Thyroid gland (tissue), 4 donors: ENCODE measurements around the gene RANBP10. TPM values are rescaled to one million over a fixed set of nuclear protein-coding genes. Genes with fewer than 3 reads are reported as not detected.

ENCODE experiments used
- DNase-seq, 2 donors: peaks; one replicate each; pipeline ENCODE4 v3.0.0-alpha.2; 2019
- H3K27ac ChIP-seq, 3 donors: fragments of 200-600 bp; sonication (generic); 1 replicate in 2 of 3; 2 replicates in 1 of 3; pipeline ENCODE4 v1.5.1; 2016 to 2019; ENCODE audit warnings: mild to moderate bottlenecking in 1 of 3, moderate library complexity in 1 of 3
- H3K27me3 ChIP-seq: fragments of 200-600 bp; sonication (generic); one replicate; pipeline ENCODE4 v1.5.1; 2019
- H3K36me3 ChIP-seq, 2 donors: fragments of 200-600 bp; sonication (generic); one replicate each; pipeline ENCODE4 v1.5.1; 2016 to 2019
- H3K4me1 ChIP-seq, 2 donors: fragments of 200-600 bp; sonication (generic); one replicate each; pipeline ENCODE4 v1.5.1; 2017 to 2019
- H3K4me3 ChIP-seq, 3 donors: fragments of 200-600 bp; sonication (generic); replicated peaks in 1 of 3; 1 replicate in 2 of 3; 2 replicates in 1 of 3; pipeline ENCODE4 v1.5.1; 2016; ENCODE audit warnings: mild to moderate bottlenecking in 1 of 3
- H3K9me3 ChIP-seq: fragments of 200-600 bp; sonication (generic); one replicate; pipeline ENCODE4 v1.5.1; 2017
- CTCF ChIP-seq, 6 experiments: fragments of 200-600 bp in 3 of 6; fragments of 450-650 bp in 3 of 6; sonication (generic) in 3 of 6; IDR thresholded peaks; one replicate each; pipeline ENCODE4 v1.5.1; 2016 to 2019; ENCODE audit warnings: antibody characterized with exemption in 6 of 6, mild to moderate bottlenecking in 2 of 6, inconsistent platforms in 1 of 6, moderate library complexity in 1 of 6
- POLR2A ChIP-seq, 2 donors: fragments of 450-650 bp; IDR thresholded peaks; one replicate each; pipeline ENCODE4 v1.6.1; 2017; ENCODE audit warnings: antibody characterized with exemption in 2 of 2, mild to moderate bottlenecking in 2 of 2, moderate library complexity in 1 of 2
- WGBS, 2 donors: methylation state at CpG; one replicate each; pipeline ENCODE4 v1.1.5; 2017; 5-methylcytosine and 5-hydroxymethylcytosine counted together
- intact Hi-C: fragments of 100-400 bp; cut with DNase I; formaldehyde crosslinking; loops from one replicate; pipeline ENCODE4 v1.15.1; 2023
- total RNA-seq, 4 donors: library from RNA; depleted of rRNA; stranded (reverse); fragments of >200 nt; gene quantifications; one replicate each; pipeline ENCODE4 v1.2.3, GENCODE V29; 2016

Gene RANBP10
- total RNA-seq, 4 donors from 2014 or later = 9.2 to 13.0 (median 11.0) TPM

- H3K27me3 ChIP-seq = no peaks in the 10 kb centered on the region
- no peaks in the 10 kb centered on the region for H3K9me3 ChIP-seq
- TF ChIP-seq CTCF (IDR thresholded peaks at IDR 0.05) = no peak
- TF ChIP-seq POLR2A (IDR thresholded peaks at IDR 0.05) = no peak
- WGBS, 2 donors = 97 to 98% methylated on average over 7 of the region's 7 CpGs
- H3K36me3 ChIP-seq = no peaks in the 10 kb centered on the region
- H3K4me1 ChIP-seq = peaks cover 0 to 8% of the 10 kb centered on the region in 2 donors
- intact Hi-C loops = no loop called here
- DNase-seq = no peak
- H3K27ac ChIP-seq = no peak overlapping the region
- H3K4me3 ChIP-seq = no peak overlapping the region
Measured at GRCh38 chr16:67764158-67764667, 42.1 kb downstream of the RANBP10 start.

GRCh38 chr16:67763066-67763465, 43.3 kb downstream of the RANBP10 start:
- H3K4me1 ChIP-seq = peaks cover 0 to 16% of the 10 kb centered on the region in 2 donors
- no peaks in the 10 kb centered on the region for H3K27me3 ChIP-seq
- TF ChIP-seq CTCF (IDR thresholded peaks at IDR 0.05) (no peak), POLR2A (IDR thresholded peaks at IDR 0.05) (no peak)
- H3K27ac ChIP-seq = no peak overlapping the region
- no peaks in the 10 kb centered on the region for H3K36me3 ChIP-seq
- 89 to 97% methylated on average over 5 of the region's 5 CpGs for WGBS, 2 donors
- DNase-seq = no peak
- intact Hi-C loops = no loop called here
- no peak overlapping the region for H3K4me3 ChIP-seq
- H3K9me3 ChIP-seq = no peaks in the 10 kb centered on the region

- Histone ChIP-seq H3K4me3 (no peak overlapping the region), H3K4me1 (peaks cover 0 to 16% of the 10 kb centered on the region in 2 donors), H3K27ac (no peak overlapping the region), H3K27me3 (no peaks in the 10 kb centered on the region), H3K9me3 (no peaks in the 10 kb centered on the region), H3K36me3 (no peaks in the 10 kb centered on the region)
- DNase-seq = no peak
- no peak for TF ChIP-seq CTCF (IDR thresholded peaks at IDR 0.05)
- TF ChIP-seq POLR2A (IDR thresholded peaks at IDR 0.05) = no peak
- intact Hi-C loops = no loop called here
- WGBS, 2 donors = 96 to 98% methylated on average over 2 of the region's 2 CpGs
Measured at GRCh38 chr16:67762385-67762784, 44.0 kb downstream of the RANBP10 start.

GRCh38 chr16:67761924-67762323, 44.4 kb downstream of the RANBP10 start:
- no peaks in the 10 kb centered on the region for H3K9me3 ChIP-seq
- no peak overlapping the region for H3K4me3 ChIP-seq
- TF ChIP-seq CTCF (IDR thresholded peaks at IDR 0.05) (no peak), POLR2A (IDR thresholded peaks at IDR 0.05) (no peak)
- H3K36me3 ChIP-seq = no peaks in the 10 kb centered on the region
- no peak overlapping the region for H3K27ac ChIP-seq
- intact Hi-C loops = no loop called here
- no peaks in the 10 kb centered on the region for H3K27me3 ChIP-seq
- no peak for DNase-seq
- H3K4me1 ChIP-seq = peaks cover 0 to 15% of the 10 kb centered on the region in 2 donors
- 90 to 97% methylated on average over 1 of the region's 1 CpG for WGBS, 2 donors

GRCh38 chr16:67760956-67761230, 45.5 kb downstream of the RANBP10 start:
- intact Hi-C loops = no loop called here
- no peaks in the 10 kb centered on the region for H3K36me3 ChIP-seq
- WGBS, 2 donors = 92 to 96% methylated on average over 4 of the region's 4 CpGs
- no peak overlapping the region for H3K27ac ChIP-seq
- H3K4me3 ChIP-seq = no peak overlapping the region
- no peaks in the 10 kb centered on the region for H3K27me3 ChIP-seq
- H3K9me3 ChIP-seq = no peaks in the 10 kb centered on the region
- TF ChIP-seq POLR2A (IDR thresholded peaks at IDR 0.05) (no peak), CTCF (IDR thresholded peaks at IDR 0.05) (no peak)
- H3K4me1 ChIP-seq = peaks cover 0 to 11% of the 10 kb centered on the region in 2 donors
- no peak for DNase-seq
